OCI-LY7 (cell line): ENCODE data around the gene DNAI2. TPM values are rescaled to one million over a fixed set of nuclear protein-coding genes. Genes with fewer than 3 reads are reported as not detected.

ENCODE experiments used
- BruUV-seq: library from RNA; stranded (reverse); fragments of 400-500 nt; replicated peaks from 2 replicates; lab custom pipeline; 2021; lab: Mats Ljungman, UMichigan
- CTCF ChIA-PET: fragments of 300-600 bp; sonication (Branson Sonifier 250); formaldehyde crosslinking; loops from one replicate; lab custom pipeline; 2022; ENCODE audit warnings: antibody characterized with exemption; ENCODE audit not compliant: unreplicated experiment; lab: Charles Lee
- POLR2A ChIA-PET: fragments of 300-600 bp; sonication (Branson Sonifier 250); formaldehyde crosslinking; loops from one replicate; lab custom pipeline; 2022; ENCODE audit warnings: antibody characterized with exemption; lab: Charles Lee
- DNase-seq: peaks from one replicate; pipeline ENCODE4 v3.0.0-alpha.2; 2015; ENCODE audit warnings: low spot score
- H2AFZ ChIP-seq: fragments of 200-600 bp; sonication (generic), shearing (Covaris generic); 2 replicates; pipeline ENCODE4 v1.6.1; 2014; ENCODE audit warnings: mild to moderate bottlenecking, antibody characterized with exemption, low read length, moderate library complexity
- H3K27ac ChIP-seq: fragments of 200-600 bp; sonication (generic); 2 replicates; pipeline ENCODE4 v1.5.1; 2014; ENCODE audit warnings: mixed run types, low read depth, mild to moderate bottlenecking, moderate library complexity, low read length, inconsistent platforms; ENCODE audit not compliant: poor library complexity, severe bottlenecking
- H3K36me3 ChIP-seq: fragments of 200-600 bp; sonication (generic); 2 replicates; pipeline ENCODE4 v1.6.1; 2014; ENCODE audit warnings: mild to moderate bottlenecking, antibody characterized with exemption, low read length, moderate library complexity, mixed read lengths; ENCODE audit not compliant: insufficient read depth
- H3K4me1 ChIP-seq: fragments of 200-600 bp; sonication (generic); 2 replicates; pipeline ENCODE4 v1.5.1; 2014; ENCODE audit warnings: mild to moderate bottlenecking, low read length; ENCODE audit not compliant: insufficient read depth, poor library complexity, severe bottlenecking
- H3K4me2 ChIP-seq: fragments of 200-600 bp; sonication (generic); 2 replicates; pipeline ENCODE4 v1.6.1; 2014; ENCODE audit warnings: mild to moderate bottlenecking, low read length
- H3K4me3 ChIP-seq: fragments of 200-600 bp; sonication (generic); 2 replicates; pipeline ENCODE4 v1.5.1; 2014; ENCODE audit warnings: mild to moderate bottlenecking, low read depth, low read length; ENCODE audit not compliant: poor library complexity, severe bottlenecking
- H3K79me2 ChIP-seq: fragments of 200-600 bp; sonication (generic); 2 replicates; pipeline ENCODE4 v1.6.1; 2016; ENCODE audit warnings: low read depth, mild to moderate bottlenecking, low read length, moderate library complexity, mixed read lengths; ENCODE audit not compliant: insufficient read depth
- H3K9me2 ChIP-seq: fragments of 200-600 bp; sonication (generic); 2 replicates; pipeline ENCODE4 v1.6.1; 2016; ENCODE audit warnings: mild to moderate bottlenecking, low read length, mixed read lengths; ENCODE audit not compliant: insufficient read depth
- H3K9me3 ChIP-seq: fragments of 200-600 bp; sonication (generic); 2 replicates; pipeline ENCODE4 v1.6.1; 2014; ENCODE audit warnings: mild to moderate bottlenecking, mixed run types, low read length, mixed read lengths
- H4K20me1 ChIP-seq: fragments of 200-600 bp; sonication (generic); 2 replicates; pipeline ENCODE4 v1.6.1; 2014; ENCODE audit warnings: mild to moderate bottlenecking, antibody characterized with exemption, low read length, moderate library complexity, mixed read lengths; ENCODE audit not compliant: insufficient read depth
- EZH2phosphoT487 ChIP-seq: fragments of 200-600 bp; sonication (generic); IDR thresholded peaks from 2 replicates; pipeline ENCODE4 v1.6.1; 2018; ENCODE audit warnings: low read depth, borderline replicate concordance, mild to moderate bottlenecking, mixed run types, antibody characterized with exemption, low read length, moderate library complexity, mixed read lengths
- intact Hi-C: fragments of 100-400 bp; cut with micrococcal nuclease; formaldehyde crosslinking; loops from one replicate; pipeline ENCODE4 v1.10.0; 2022; ENCODE audit not compliant: unreplicated experiment
- total RNA-seq, 2 experiments: library from RNA; depleted of rRNA in 1 of 2; stranded (reverse); fragments of >200 nt in 1 of 2; shearing (Covaris generic) in 1 of 2; gene quantifications; 2 replicates each; pipeline ENCODE4 v1.2.3, GENCODE V29; 2014 to 2022
- TF ChIP-seq, protein P1 (sequence below): fragments of 200-600 bp; sonication (generic); conservative IDR thresholded peaks from 2 replicates; pipeline ENCODE4 v1.5.1; 2014; ENCODE audit warnings: mild to moderate bottlenecking, antibody characterized with exemption, low read length, moderate library complexity, mixed read lengths

DNAI2 gene
- total RNA-seq, 2 experiments from 2014 or later, result not detected

DNA sequence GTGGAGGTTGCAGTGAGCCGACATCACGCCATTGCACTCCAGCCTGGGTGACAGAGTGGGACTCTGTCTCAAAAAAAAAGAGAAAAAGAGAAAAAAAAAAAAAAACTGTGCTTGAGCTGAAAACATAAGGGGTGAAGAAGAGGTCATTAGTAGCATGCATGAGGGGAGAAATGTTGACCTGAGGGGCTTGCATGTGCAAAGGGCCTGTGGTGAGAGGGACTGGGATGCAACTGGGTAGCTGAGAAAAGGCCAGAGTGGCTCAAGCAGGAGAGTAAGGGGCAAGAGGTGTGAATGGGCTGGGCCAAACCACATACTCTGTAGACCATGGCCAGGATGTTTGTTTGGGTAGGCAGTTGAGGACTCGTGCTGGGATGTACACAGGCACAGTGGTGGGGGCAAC, 55.3 kb downstream of the DNAI2 start:
- CTCF ChIA-PET, result interaction anchor here (0.6 kb wide), 1 partner anchor 344 kb away, joined by 4 read pairs; no protein-coding TSS in a partner anchor
- BruUV-seq, result no TSS peak
- Histone ChIP-seq H3K4me1 (peaks cover 13% of the 10 kb centered on the region), H2AFZ (no peak overlapping the region), H3K9me2 (no peaks in the 10 kb centered on the region), H3K4me2 (no peak overlapping the region), H3K36me3 (no peaks in the 10 kb centered on the region), H3K4me3 (no peak overlapping the region), H3K27ac (no peak overlapping the region), H3K79me2 (no peaks in the 10 kb centered on the region), H4K20me1 (no peaks in the 10 kb centered on the region), H3K9me3 (no peaks in the 10 kb centered on the region)
- TF ChIP-seq, protein P1, sequence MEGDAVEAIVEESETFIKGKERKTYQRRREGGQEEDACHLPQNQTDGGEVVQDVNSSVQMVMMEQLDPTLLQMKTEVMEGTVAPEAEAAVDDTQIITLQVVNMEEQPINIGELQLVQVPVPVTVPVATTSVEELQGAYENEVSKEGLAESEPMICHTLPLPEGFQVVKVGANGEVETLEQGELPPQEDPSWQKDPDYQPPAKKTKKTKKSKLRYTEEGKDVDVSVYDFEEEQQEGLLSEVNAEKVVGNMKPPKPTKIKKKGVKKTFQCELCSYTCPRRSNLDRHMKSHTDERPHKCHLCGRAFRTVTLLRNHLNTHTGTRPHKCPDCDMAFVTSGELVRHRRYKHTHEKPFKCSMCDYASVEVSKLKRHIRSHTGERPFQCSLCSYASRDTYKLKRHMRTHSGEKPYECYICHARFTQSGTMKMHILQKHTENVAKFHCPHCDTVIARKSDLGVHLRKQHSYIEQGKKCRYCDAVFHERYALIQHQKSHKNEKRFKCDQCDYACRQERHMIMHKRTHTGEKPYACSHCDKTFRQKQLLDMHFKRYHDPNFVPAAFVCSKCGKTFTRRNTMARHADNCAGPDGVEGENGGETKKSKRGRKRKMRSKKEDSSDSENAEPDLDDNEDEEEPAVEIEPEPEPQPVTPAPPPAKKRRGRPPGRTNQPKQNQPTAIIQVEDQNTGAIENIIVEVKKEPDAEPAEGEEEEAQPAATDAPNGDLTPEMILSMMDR, result no peak
- no peak for TF ChIP-seq EZH2phosphoT487
- no peak for DNase-seq
- POLR2A ChIA-PET, result no interaction called here
- intact Hi-C loops, result no loop called here

DNA sequence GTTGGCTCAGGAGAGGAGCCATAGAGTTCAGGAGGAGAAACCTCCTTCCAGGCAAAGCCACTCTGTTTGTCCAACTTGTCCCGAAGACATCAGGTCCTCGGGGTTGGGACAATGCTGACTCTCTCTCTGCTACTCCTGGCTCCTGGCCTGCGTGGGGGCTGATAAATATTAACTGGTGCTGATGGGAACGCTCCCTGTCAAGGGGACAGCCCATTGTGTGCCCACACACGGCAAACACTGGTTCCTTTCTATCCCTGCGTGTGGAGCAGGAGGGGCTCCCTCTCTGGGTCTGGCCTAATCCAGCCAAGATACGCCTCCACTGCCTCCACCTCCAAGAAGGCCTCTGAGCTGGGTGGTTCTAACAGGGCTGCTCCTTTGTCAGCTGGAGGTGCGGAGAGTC, 56.4 kb downstream of the DNAI2 start:
- no TSS peak for BruUV-seq
- no peaks in the 10 kb centered on the region for H3K9me2 ChIP-seq
- no peaks in the 10 kb centered on the region for H3K36me3 ChIP-seq
- no peaks in the 10 kb centered on the region for H3K79me2 ChIP-seq
- ChIA-PET POLR2A (no interaction called here), CTCF (no interaction called here)
- no peak overlapping the region for H2AFZ ChIP-seq
- H3K4me1 ChIP-seq, result peaks cover 13% of the 10 kb centered on the region
- no peak overlapping the region for H3K4me3 ChIP-seq
- intact Hi-C loops, result no loop called here
- H3K9me3 ChIP-seq, result no peaks in the 10 kb centered on the region
- TF ChIP-seq, protein P1, result no peak
- TF ChIP-seq EZH2phosphoT487, result no peak
- H3K27ac ChIP-seq, result no peak overlapping the region
- no peaks in the 10 kb centered on the region for H4K20me1 ChIP-seq
- H3K4me2 ChIP-seq, result no peak overlapping the region
- no peak for DNase-seq

DNA sequence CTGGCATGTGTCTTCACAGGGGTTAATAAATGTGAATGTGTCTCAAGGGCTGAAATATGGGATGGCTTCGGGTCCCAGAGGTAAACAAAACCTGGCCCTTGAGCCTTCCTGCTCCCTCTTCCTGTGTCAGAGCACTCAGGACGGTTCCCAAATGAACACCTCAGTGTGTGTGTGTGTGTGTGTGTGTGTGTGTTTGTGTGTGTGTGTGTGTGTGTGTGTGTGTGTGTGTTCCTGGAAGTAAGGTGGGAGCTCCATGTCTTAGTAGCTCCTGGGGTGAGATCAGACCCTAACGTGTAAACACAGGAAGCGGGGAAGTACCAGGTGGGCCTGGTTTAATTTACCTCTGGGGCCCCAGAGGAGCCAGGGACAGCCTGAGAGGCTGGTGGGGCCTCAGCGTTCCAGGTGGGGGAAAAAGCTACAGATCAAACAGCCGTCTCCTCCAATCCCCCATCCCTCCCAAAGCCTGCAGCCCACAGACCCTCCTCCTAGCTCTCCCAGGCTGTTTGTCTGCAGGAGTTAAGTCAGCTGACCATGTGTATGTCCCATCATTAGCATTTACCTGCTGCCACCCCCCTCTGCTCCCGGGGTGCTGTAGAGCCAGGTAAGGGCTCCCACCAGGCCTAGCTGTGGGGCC, 58.1 kb downstream of the DNAI2 start:
- BruUV-seq, result no TSS peak
- Histone ChIP-seq H3K4me2 (peak overlapping the region; percentile 26; the same call in 1 of the 2 replicates), H2AFZ (peak overlapping the region; percentile 41; the same call in 1 of the 2 replicates), H3K9me3 (no peaks in the 10 kb centered on the region), H3K36me3 (no peaks in the 10 kb centered on the region), H3K27ac (no peak overlapping the region), H4K20me1 (no peaks in the 10 kb centered on the region), H3K9me2 (no peaks in the 10 kb centered on the region), H3K79me2 (no peaks in the 10 kb centered on the region), H3K4me3 (no peak overlapping the region), H3K4me1 (peaks cover 13% of the 10 kb centered on the region)
- TF ChIP-seq, protein P1, result no peak
- intact Hi-C loops, result no loop called here
- ChIA-PET CTCF (interaction anchor here (0.8 kb wide), 1 partner anchor 18 kb away, joined by 5 read pairs; no protein-coding TSS in a partner anchor), POLR2A (no interaction called here)
- peak; percentile 22 for DNase-seq
